NCI-H460 (cell line): ENCODE results near the gene CDYL. TPM values are rescaled to one million over a fixed set of nuclear protein-coding genes. Genes with fewer than 3 reads are reported as not detected.

ENCODE experiments used
- DNase-seq: peaks from one replicate; pipeline ENCODE4 v3.0.0-alpha.2; 2016; ENCODE audit warnings: low read depth; ENCODE audit errors: extremely low read depth
- total RNA-seq: library from RNA; depleted of rRNA; stranded (reverse); fragments of >200 nt; shearing (Covaris generic); gene quantifications from 2 replicates; pipeline ENCODE4 v1.2.3, GENCODE V29; 2014

CDYL gene
- total RNA-seq, 1 experiment from 2014 or later = 19.7 TPM

GRCh38 chr6:4929097-4929718, 153.0 kb downstream of the CDYL start:
- no peak for DNase-seq

GRCh38 chr6:4930025-4930691, 154.0 kb downstream of the CDYL start:
- no peak for DNase-seq

- DNase-seq = no peak
These were observed 155.5 kb downstream of the CDYL start for GRCh38 chr6:4931530-4932227.

GRCh38 chr6:4932228-4932903, 156.2 kb downstream of the CDYL start:
- DNase-seq = no peak

- no peak for DNase-seq
These were observed 159.3 kb downstream of the CDYL start for GRCh38 chr6:4935486-4935885.

- DNase-seq = no peak
These were observed 159.9 kb downstream of the CDYL start for GRCh38 chr6:4935975-4936680.

- peak; percentile 19 for DNase-seq
These were observed 160.5 kb downstream of the CDYL start for GRCh38 chr6:4936681-4937041.

- DNase-seq = no peak
These were observed 161.2 kb downstream of the CDYL start for GRCh38 chr6:4937414-4937813.

- no peak for DNase-seq
These were observed 163.0 kb downstream of the CDYL start for GRCh38 chr6:4939241-4939640.

- no peak for DNase-seq
These were observed 164.2 kb downstream of the CDYL start for GRCh38 chr6:4940416-4940815.

- peak; percentile 52 for DNase-seq
These were observed 165.8 kb downstream of the CDYL start for GRCh38 chr6:4941782-4942672.

GRCh38 chr6:4942673-4943009, 166.4 kb downstream of the CDYL start:
- no peak for DNase-seq

GRCh38 chr6:4943716-4944115, 167.5 kb downstream of the CDYL start:
- no peak for DNase-seq

- DNase-seq = no peak
These were observed 168.1 kb downstream of the CDYL start for GRCh38 chr6:4944325-4944724.

- DNase-seq = no peak
These were observed 170.3 kb downstream of the CDYL start for GRCh38 chr6:4946521-4946920.

- no peak for DNase-seq
These were observed 171.5 kb downstream of the CDYL start for GRCh38 chr6:4947716-4948115.

- no peak for DNase-seq
These were observed 172.7 kb downstream of the CDYL start for GRCh38 chr6:4948781-4949450.

GRCh38 chr6:4950076-4950475, 173.9 kb downstream of the CDYL start:
- DNase-seq = no peak

- DNase-seq = no peak
These were observed 174.8 kb downstream of the CDYL start for GRCh38 chr6:4950836-4951533.
